A673 (cell line): Measurements from ENCODE around the gene GRIK4. TPM values are rescaled to one million over a fixed set of nuclear protein-coding genes. Genes with fewer than 3 reads are reported as not detected.

ENCODE experiments used
- BruUV-seq: library from RNA; stranded (reverse); fragments of 400-500 nt; replicated peaks from 2 replicates; lab custom pipeline; 2021; lab: Mats Ljungman, UMichigan
- CTCF ChIA-PET: fragments of 300-600 bp; sonication (Branson Sonifier 250); formaldehyde crosslinking; loops from one replicate; lab custom pipeline; 2022; ENCODE audit warnings: antibody characterized with exemption; lab: Charles Lee
- POLR2A ChIA-PET: fragments of 300-600 bp; sonication (Branson Sonifier 250); formaldehyde crosslinking; loops from one replicate; lab custom pipeline; 2022; ENCODE audit warnings: antibody characterized with exemption; ENCODE audit not compliant: low non-redundant PET; lab: Charles Lee
- DNase-seq: peaks from one replicate; pipeline ENCODE4 v3.0.0-alpha.2; 2015; ENCODE audit warnings: low spot score
- H3K27ac ChIP-seq: fragments of 200-600 bp; sonication (generic); 2 replicates; pipeline ENCODE4 v1.5.1; 2016; ENCODE audit warnings: mixed run types, low read depth, mild to moderate bottlenecking, mixed read lengths, antibody characterized with exemption, low read length; ENCODE audit not compliant: poor library complexity, severe bottlenecking
- H3K27me3 ChIP-seq: fragments of 200-600 bp; sonication (generic); replicated peaks from 2 replicates; pipeline ENCODE4 v1.6.1; 2017; ENCODE audit warnings: mixed run types, low read depth, mild to moderate bottlenecking, mixed read lengths, antibody characterized with exemption, low read length; ENCODE audit not compliant: insufficient read depth, poor library complexity
- H3K36me3 ChIP-seq: fragments of 200-600 bp; sonication (generic); 2 replicates; pipeline ENCODE4 v1.6.1; 2016; ENCODE audit warnings: mixed run types, mild to moderate bottlenecking, mixed read lengths, antibody characterized with exemption, low read length; ENCODE audit not compliant: insufficient read depth, poor library complexity, severe bottlenecking
- H3K4me1 ChIP-seq: fragments of 200-600 bp; sonication (generic); 2 replicates; pipeline ENCODE4 v1.6.1; 2017; ENCODE audit warnings: mixed run types, mild to moderate bottlenecking, mixed read lengths, antibody characterized with exemption, low read length; ENCODE audit not compliant: insufficient read depth, poor library complexity, severe bottlenecking
- H3K4me3 ChIP-seq: fragments of 200-600 bp; sonication (generic); 2 replicates; pipeline ENCODE4 v1.5.1; 2016; ENCODE audit warnings: low read depth, mixed run types, mild to moderate bottlenecking, mixed read lengths, low read length; ENCODE audit not compliant: poor library complexity, severe bottlenecking
- H3K9me3 ChIP-seq: fragments of 200-600 bp; sonication (generic); 2 replicates; pipeline ENCODE4 v1.6.1; 2016; ENCODE audit warnings: mixed run types, low read depth, mild to moderate bottlenecking, mixed read lengths, antibody characterized with exemption, low read length; ENCODE audit not compliant: poor library complexity, severe bottlenecking
- CTCF ChIP-seq: fragments of 300-800, 200-600 bp; sonication (generic); conservative IDR thresholded peaks from 2 replicates; pipeline ENCODE4 v1.5.1; 2017; ENCODE audit warnings: low read depth, mild to moderate bottlenecking, antibody characterized with exemption, low read length, moderate library complexity, mixed read lengths
- EZH2 ChIP-seq: fragments of 200-600 bp; sonication (generic); IDR thresholded peaks from 2 replicates; pipeline ENCODE4 v1.6.1; 2017; ENCODE audit warnings: borderline replicate concordance, low read depth, mild to moderate bottlenecking, mixed read lengths, antibody characterized with exemption, low read length; ENCODE audit not compliant: poor library complexity, severe bottlenecking
- intact Hi-C: fragments of 100-400 bp; cut with micrococcal nuclease; formaldehyde crosslinking; loops from one replicate; pipeline ENCODE4 v1.10.0; 2022; ENCODE audit not compliant: unreplicated experiment
- total RNA-seq: library from RNA; stranded (reverse); gene quantifications from 2 replicates; pipeline ENCODE4 v1.2.3, GENCODE V29; 2021

The GRIK4 gene
- total RNA-seq, 1 experiment from 2014 or later = not detected

GRCh38 chr11:120519474-120519873 is 7.9 kb downstream of the GRIK4 start:
- H3K4me3 ChIP-seq = no peak overlapping the region
- ChIA-PET CTCF (interaction anchor here (0.7 kb wide), 2 partner anchors 37 to 1058 kb away, joined by 5 to 7 read pairs; no protein-coding TSS in a partner anchor), POLR2A (no interaction called here)
- no peaks in the 10 kb centered on the region for H3K9me3 ChIP-seq
- intact Hi-C loops = no loop called here
- BruUV-seq = no TSS peak
- no peak overlapping the region for H3K27ac ChIP-seq
- H3K27me3 ChIP-seq = peaks cover 3% of the 10 kb centered on the region
- no peaks in the 10 kb centered on the region for H3K4me1 ChIP-seq
- no peak for DNase-seq
- H3K36me3 ChIP-seq = no peaks in the 10 kb centered on the region
- TF ChIP-seq EZH2 = no peak
- no peak for TF ChIP-seq CTCF

GRCh38 chr11:120520091-120520822 is 8.7 kb downstream of the GRIK4 start:
- Histone ChIP-seq H3K9me3 (no peaks in the 10 kb centered on the region), H3K27me3 (no peaks in the 10 kb centered on the region), H3K27ac (no peak overlapping the region), H3K36me3 (no peaks in the 10 kb centered on the region), H3K4me3 (no peak overlapping the region), H3K4me1 (no peaks in the 10 kb centered on the region)
- TF ChIP-seq EZH2 = no peak
- no peak for TF ChIP-seq CTCF
- no peak for DNase-seq
- intact Hi-C loops = no loop called here
- BruUV-seq = no TSS peak
- ChIA-PET POLR2A (no interaction called here), CTCF (interaction anchor here (0.7 kb wide), 1 partner anchor 38 kb away, joined by 7 read pairs; no protein-coding TSS in a partner anchor)

GRCh38 chr11:120521176-120521575 is 9.6 kb downstream of the GRIK4 start:
- BruUV-seq = no TSS peak
- CTCF ChIA-PET = no interaction called here
- H3K27ac ChIP-seq = no peak overlapping the region

More at GRCh38 chr11:120521176-120521575, 9.6 kb downstream of the GRIK4 start:
- H3K36me3 ChIP-seq = no peaks in the 10 kb centered on the region
- H3K4me3 ChIP-seq = no peak overlapping the region
- intact Hi-C loops = no loop called here
- no peaks in the 10 kb centered on the region for H3K4me1 ChIP-seq
- TF ChIP-seq CTCF (no peak), EZH2 (no peak)
- POLR2A ChIA-PET = no interaction called here
- H3K27me3 ChIP-seq = no peaks in the 10 kb centered on the region
- no peaks in the 10 kb centered on the region for H3K9me3 ChIP-seq
- no peak for DNase-seq
